Aorta (tissue), 5 donors: ENCODE results near the gene RGS2. TPM values are rescaled to one million over a fixed set of nuclear protein-coding genes. Genes with fewer than 3 reads are reported as not detected.

Experiments
- ATAC-seq: fragments of 200-7000 bp; cut with Tn5 transposase; one replicate; pipeline ENCODE4 v1.9.1; 2022; ENCODE audit warnings: moderate library complexity; ENCODE audit not compliant: low FRiP score
- DNase-seq, 2 donors: peaks; one replicate each; pipeline ENCODE4 v3.0.0-alpha.2; 2020
- H3K27ac ChIP-seq, 2 donors: one replicate each; pipeline ENCODE4 v1.5.1; 2013; ENCODE audit warnings: low read length in 2 of 2, mild to moderate bottlenecking in 2 of 2, moderate library complexity in 2 of 2, control low read depth in 1 of 2, inconsistent platforms in 1 of 2, low read depth in 1 of 2
- H3K27me3 ChIP-seq, 2 donors: one replicate each; pipeline ENCODE4 v1.6.1; 2013; ENCODE audit warnings: control low read depth in 1 of 2, low read length in 1 of 2, mild to moderate bottlenecking in 1 of 2, moderate library complexity in 1 of 2; ENCODE audit not compliant: insufficient read depth in 2 of 2, control insufficient read depth in 1 of 2
- H3K36me3 ChIP-seq, 2 donors: one replicate each; pipeline ENCODE4 v1.6.1; 2013; ENCODE audit warnings: control low read depth in 1 of 2, low read length in 1 of 2, mild to moderate bottlenecking in 1 of 2; ENCODE audit not compliant: insufficient read depth in 2 of 2, control insufficient read depth in 1 of 2
- H3K4me1 ChIP-seq, 2 donors: one replicate each; pipeline ENCODE4 v1.6.1; 2013; ENCODE audit warnings: low read length in 2 of 2, control low read depth in 1 of 2, mild to moderate bottlenecking in 1 of 2, moderate library complexity in 1 of 2; ENCODE audit not compliant: insufficient read depth in 2 of 2, control insufficient read depth in 1 of 2
- H3K4me3 ChIP-seq, 2 donors: one replicate each; pipeline ENCODE4 v1.5.1; 2013; ENCODE audit warnings: low read length in 2 of 2, control low read depth in 1 of 2, mild to moderate bottlenecking in 1 of 2
- H3K9me3 ChIP-seq: one replicate; pipeline ENCODE4 v1.6.1; 2013; ENCODE audit warnings: mild to moderate bottlenecking, low read length; ENCODE audit not compliant: control insufficient read depth
- WGBS, 2 donors: extraction: QIAGEN DNeasy Blood & Tissue Kit; methylation state at CpG; one replicate each; pipeline ENCODE4 v1.1.7; 2013; 5-methylcytosine and 5-hydroxymethylcytosine counted together
- intact Hi-C, 2 donors: fragments of 100-400 bp; cut with DNase I; formaldehyde crosslinking; loops; one replicate each; pipeline versions ENCODE4 v1.14.2 to v1.15.0; 2022
- polyA plus RNA-seq, 2 donors: library from polyadenylated mRNA; stranded (reverse); fragments of 200-250 nt; gene quantifications; one replicate each; pipeline ENCODE4 v1.2.3, GENCODE V29; 2013
- total RNA-seq, 2 donors: library from RNA; stranded (reverse); fragmentation: NEBNext Ultra II Directional; extraction: Animal tissue kit (Norgen Biotek cat#: 25700); gene quantifications; one replicate each; pipeline ENCODE4 v1.2.1, GENCODE V29; 2021
- donor health status: healthy with polysubstance abuse.
- donor health status: Bipolar disorder and iron deficiency.
- donor health status: DM: no; HTN: no; CAD: no.
- donor health status: DM: no; HTN: no; CAD: no.
- donor health status: DM: yes; HTN: yes; CAD: no.

RGS2 gene
- total and polyA plus RNA-seq, 4 donors = 56.6 to 137 (median 82.7) TPM

GRCh38 chr1:192787914-192788585 is 20.8 kb upstream of the RGS2 start:
- WGBS, 2 donors = 78 to 81% methylated on average over 9 of the region's 9 CpGs
- DNase-seq = peak in 1 of 2 donors; percentile 54
- Histone ChIP-seq H3K36me3 (no peaks in the 10 kb centered on the region), H3K27me3 (no peaks in the 10 kb centered on the region), H3K27ac (no peak overlapping the region), H3K9me3 (no peaks in the 10 kb centered on the region), H3K4me1 (no peaks in the 10 kb centered on the region), H3K4me3 (no peak overlapping the region)
- peak; percentile 64 for ATAC-seq
- intact Hi-C loops = no loop called here

GRCh38 chr1:192789871-192790270 is 19.0 kb upstream of the RGS2 start:
- WGBS, 2 donors = 93 to 100% methylated on average over 2 of the region's 2 CpGs
- Histone ChIP-seq H3K9me3 (no peaks in the 10 kb centered on the region), H3K27me3 (no peaks in the 10 kb centered on the region), H3K4me3 (no peak overlapping the region), H3K36me3 (no peaks in the 10 kb centered on the region), H3K27ac (no peak overlapping the region), H3K4me1 (no peaks in the 10 kb centered on the region)
- intact Hi-C loops = no loop called here
- ATAC-seq (no peak), DNase-seq (no peak)

DNA sequence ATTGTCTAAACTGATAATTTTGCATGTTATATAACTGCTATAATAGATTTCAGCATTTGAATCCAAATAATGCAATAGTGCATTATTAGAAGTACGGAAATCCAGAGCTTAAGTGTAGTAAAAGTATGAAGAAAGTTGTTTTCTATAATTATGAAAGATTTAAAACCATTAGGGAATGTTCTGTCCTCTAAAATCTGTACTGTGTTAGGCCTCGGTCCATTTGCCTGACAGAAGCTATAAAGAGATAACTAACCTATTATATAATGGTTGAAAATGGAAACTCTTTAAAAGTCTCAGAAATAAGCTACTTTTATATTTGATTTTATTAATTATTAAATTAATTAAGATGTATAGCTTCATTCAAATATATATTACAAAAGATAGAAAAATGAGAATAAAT is 16.2 kb upstream of the RGS2 start:
- H3K27me3 ChIP-seq = no peaks in the 10 kb centered on the region
- DNase-seq = no peak
- 88 to 89% methylated on average over 2 of the region's 2 CpGs for WGBS, 2 donors
- H3K36me3 ChIP-seq = no peaks in the 10 kb centered on the region
- no peak overlapping the region for H3K27ac ChIP-seq
- intact Hi-C loops = no loop called here
- no peak overlapping the region for H3K4me3 ChIP-seq
- no peak for ATAC-seq
- no peaks in the 10 kb centered on the region for H3K4me1 ChIP-seq
- no peaks in the 10 kb centered on the region for H3K9me3 ChIP-seq

DNA sequence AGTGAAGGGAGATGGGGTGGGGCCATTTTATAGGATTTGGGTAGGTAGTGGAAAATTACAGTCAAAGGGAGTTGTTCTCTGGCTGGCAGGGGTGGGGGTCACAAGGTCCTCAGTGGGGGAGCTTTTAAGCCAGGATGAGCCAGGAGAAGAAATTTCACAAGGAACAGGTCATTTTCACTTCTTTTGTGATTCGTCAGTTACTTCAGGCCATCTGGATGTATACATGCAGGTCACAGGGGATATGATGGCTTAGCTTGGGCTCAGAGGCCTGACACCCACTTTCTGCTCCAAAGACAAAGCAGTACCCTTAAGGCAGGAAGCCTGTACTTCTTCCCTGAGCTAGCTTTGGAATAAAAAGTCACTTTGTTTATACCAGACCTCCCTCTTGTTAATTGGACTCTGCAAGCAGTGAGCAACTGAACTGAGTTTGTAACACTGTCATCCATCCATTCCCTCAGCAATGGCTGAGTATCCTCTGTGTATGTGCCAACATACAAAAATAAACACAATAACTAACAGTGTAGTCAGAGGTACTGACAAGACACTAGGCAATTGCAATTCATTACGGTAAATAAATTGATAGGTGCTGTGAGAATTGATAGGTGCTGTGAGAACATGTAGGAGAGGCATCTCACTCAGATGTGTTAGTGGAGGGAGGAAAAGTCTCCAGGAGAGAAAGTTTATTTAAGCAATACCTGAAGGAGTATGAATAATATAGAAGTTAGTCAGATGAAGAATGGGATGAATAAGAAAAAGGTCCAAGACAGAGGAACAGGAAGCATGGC is 14.7 kb upstream of the RGS2 start:
- 83 to 91% methylated on average over 2 of the region's 2 CpGs for WGBS, 2 donors
- ATAC-seq (no peak), DNase-seq (no peak)
- Histone ChIP-seq H3K4me3 (no peak overlapping the region), H3K36me3 (no peaks in the 10 kb centered on the region), H3K4me1 (no peaks in the 10 kb centered on the region), H3K9me3 (no peaks in the 10 kb centered on the region), H3K27me3 (no peaks in the 10 kb centered on the region), H3K27ac (no peak overlapping the region)
- intact Hi-C loops = no loop called here

- DNase-seq (no peak), ATAC-seq (no peak)
- intact Hi-C loops = no loop called here
- H3K9me3 ChIP-seq = no peaks in the 10 kb centered on the region
- no peaks in the 10 kb centered on the region for H3K4me1 ChIP-seq
- no peak overlapping the region for H3K4me3 ChIP-seq
- no peak overlapping the region for H3K27ac ChIP-seq
- no peaks in the 10 kb centered on the region for H3K27me3 ChIP-seq
- H3K36me3 ChIP-seq = no peaks in the 10 kb centered on the region
Observed at GRCh38 chr1:192794768-192795035, 14.1 kb upstream of the RGS2 start.

- no peak overlapping the region for H3K27ac ChIP-seq
- no peaks in the 10 kb centered on the region for H3K27me3 ChIP-seq
- no peak overlapping the region for H3K4me3 ChIP-seq
- H3K9me3 ChIP-seq = no peaks in the 10 kb centered on the region
- ATAC-seq (no peak), DNase-seq (no peak)
- no peaks in the 10 kb centered on the region for H3K4me1 ChIP-seq
- H3K36me3 ChIP-seq = no peaks in the 10 kb centered on the region
- intact Hi-C loops = no loop called here
- WGBS, 2 donors = 16 to 25% methylated on average over 1 of the region's 1 CpG
Observed at GRCh38 chr1:192795916-192796618, 12.8 kb upstream of the RGS2 start.

- no peaks in the 10 kb centered on the region for H3K27me3 ChIP-seq
- no peaks in the 10 kb centered on the region for H3K9me3 ChIP-seq
- ATAC-seq (no peak), DNase-seq (no peak)
- 89 to 92% methylated on average over 1 of the region's 1 CpG for WGBS, 2 donors
- H3K4me3 ChIP-seq = no peak overlapping the region
- no peaks in the 10 kb centered on the region for H3K36me3 ChIP-seq
- H3K27ac ChIP-seq = no peak overlapping the region
- intact Hi-C loops = no loop called here
- no peaks in the 10 kb centered on the region for H3K4me1 ChIP-seq
Observed at GRCh38 chr1:192797143-192797542, 11.7 kb upstream of the RGS2 start.

- H3K36me3 ChIP-seq = no peaks in the 10 kb centered on the region
- no peak overlapping the region for H3K4me3 ChIP-seq
- H3K9me3 ChIP-seq = no peaks in the 10 kb centered on the region
- DNase-seq (peak in 1 of 2 donors; percentile 52), ATAC-seq (no peak)
- H3K27me3 ChIP-seq = no peaks in the 10 kb centered on the region
- H3K27ac ChIP-seq = no peak overlapping the region
- 89 to 90% methylated on average over 7 of the region's 7 CpGs for WGBS, 2 donors
- intact Hi-C loops = no loop called here
- H3K4me1 ChIP-seq = no peaks in the 10 kb centered on the region
Observed at GRCh38 chr1:192797891-192798290, 10.9 kb upstream of the RGS2 start.

- Histone ChIP-seq H3K9me3 (no peaks in the 10 kb centered on the region), H3K4me3 (no peak overlapping the region), H3K27me3 (no peaks in the 10 kb centered on the region), H3K4me1 (no peaks in the 10 kb centered on the region), H3K27ac (no peak overlapping the region), H3K36me3 (no peaks in the 10 kb centered on the region)
- no peak for ATAC-seq
- 75 to 84% methylated on average over 2 of the region's 2 CpGs for WGBS, 2 donors
- no peak for DNase-seq
- intact Hi-C loops = loop anchor here (10.0 kb wide), 3 partner anchors 303 to 327 kb away; partner anchors contain the start of genes CDC73 (in 1 of the 2) and GLRX2 (in 1 of the 2)
Observed at GRCh38 chr1:192801451-192801850, 7.4 kb upstream of the RGS2 start.
